KOPT-K1 (cell line): ENCODE data around the gene PLAGL1.

ENCODE experiments used
- H3K27ac ChIP-seq: fragments of 200-600 bp; sonication (generic); 2 replicates; pipeline ENCODE4 v1.5.1; 2016; ENCODE audit warnings: antibody characterized with exemption, mild to moderate bottlenecking, low read depth, low read length; ENCODE audit not compliant: poor library complexity, severe bottlenecking
- H3K36me3 ChIP-seq: fragments of 200-600 bp; sonication (generic); 2 replicates; pipeline ENCODE4 v1.5.1; 2017; ENCODE audit warnings: antibody characterized with exemption, mild to moderate bottlenecking, low read length, moderate library complexity; ENCODE audit not compliant: insufficient read depth
- H3K9me3 ChIP-seq: fragments of 200-600 bp; sonication (generic); 2 replicates; pipeline ENCODE4 v1.5.1; 2017; ENCODE audit warnings: antibody characterized with exemption, low read length, mild to moderate bottlenecking; ENCODE audit not compliant: insufficient read depth, poor library complexity, severe bottlenecking

Gene PLAGL1

DNA sequence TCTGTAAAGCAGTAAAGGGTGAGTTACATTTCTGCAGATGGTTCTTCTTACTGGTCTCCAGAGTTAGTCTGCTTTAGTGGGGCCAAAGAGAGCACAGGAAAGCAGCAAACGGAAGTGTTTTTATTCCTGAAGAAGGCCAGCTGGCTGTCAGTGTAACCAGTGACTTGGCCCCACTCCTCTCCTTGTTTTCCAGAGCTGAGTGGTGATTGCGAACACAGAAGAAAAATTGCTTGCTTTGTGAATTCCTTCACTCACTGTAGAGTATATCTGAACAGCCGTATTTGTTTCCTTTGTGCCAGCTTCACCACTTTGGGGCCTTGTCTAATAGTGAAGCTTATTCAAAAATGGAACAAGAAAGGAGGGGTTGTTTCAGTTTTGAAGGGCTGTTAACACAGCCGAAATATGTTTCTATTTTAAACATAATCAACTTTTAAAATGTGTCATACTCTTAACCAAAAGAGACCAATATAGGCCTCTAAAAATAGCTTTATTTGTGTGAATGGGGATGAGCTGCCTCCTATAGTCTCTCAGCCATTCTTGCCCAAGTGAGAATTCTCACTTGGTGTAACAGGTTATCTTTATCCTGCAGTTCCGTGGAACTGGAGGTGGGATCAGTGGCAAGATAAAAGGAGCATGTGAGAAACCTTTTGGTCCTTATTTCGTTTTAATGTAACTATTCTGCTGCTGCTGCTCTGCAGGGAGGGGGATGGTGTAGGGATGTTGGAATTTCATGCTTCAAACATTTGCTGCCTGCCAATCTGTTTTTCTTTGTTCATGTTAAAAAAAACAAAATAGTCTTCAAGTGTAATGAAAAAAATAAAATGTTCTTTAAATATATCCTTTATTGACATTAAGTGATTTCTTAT, 105.9 kb downstream of the PLAGL1 start:
- no peaks in the 10 kb centered on the region for H3K9me3 ChIP-seq
- H3K27ac ChIP-seq, result no peak overlapping the region
- no peaks in the 10 kb centered on the region for H3K36me3 ChIP-seq

- Histone ChIP-seq H3K9me3 (no peaks in the 10 kb centered on the region), H3K36me3 (no peaks in the 10 kb centered on the region), H3K27ac (no peak overlapping the region)
Observed at GRCh38 chr6:143900358-143900757, 107.7 kb downstream of the PLAGL1 start.

DNA sequence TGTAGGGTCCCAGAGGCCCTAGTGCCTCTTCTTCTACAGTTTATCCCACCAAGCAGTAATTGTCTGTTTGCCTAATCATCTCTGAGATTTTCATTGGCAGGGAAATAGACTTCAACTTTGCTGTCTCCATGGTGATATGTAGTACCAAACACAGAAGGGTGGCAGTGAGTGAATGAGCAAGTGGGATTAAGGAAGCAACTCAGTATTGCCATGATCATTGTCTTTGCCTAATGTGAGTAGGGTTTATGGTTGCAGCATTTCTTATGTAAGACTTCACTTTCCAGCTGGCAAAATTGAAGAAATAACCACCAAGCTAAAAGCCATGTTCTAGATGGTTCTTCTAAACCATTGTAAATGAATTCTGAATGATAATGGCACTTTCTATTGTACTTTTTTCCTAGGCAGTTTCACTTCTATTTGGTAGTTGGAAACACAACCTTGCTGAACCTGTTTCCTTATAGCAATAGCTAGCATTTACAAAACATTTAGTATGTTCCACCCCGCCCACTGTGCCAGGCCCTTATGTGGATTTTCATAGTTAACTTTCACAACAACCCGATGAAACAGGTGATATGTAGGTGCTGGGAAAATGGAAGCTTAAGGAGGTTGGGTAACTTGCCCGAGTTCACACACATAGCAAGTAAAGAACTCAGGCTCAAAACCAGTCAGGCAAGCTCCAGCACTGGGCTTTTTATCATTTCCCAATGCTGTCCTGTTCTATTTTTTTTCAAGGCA, 111.8 kb downstream of the PLAGL1 start:
- Histone ChIP-seq H3K9me3 (no peaks in the 10 kb centered on the region), H3K36me3 (no peaks in the 10 kb centered on the region), H3K27ac (no peak overlapping the region)

DNA sequence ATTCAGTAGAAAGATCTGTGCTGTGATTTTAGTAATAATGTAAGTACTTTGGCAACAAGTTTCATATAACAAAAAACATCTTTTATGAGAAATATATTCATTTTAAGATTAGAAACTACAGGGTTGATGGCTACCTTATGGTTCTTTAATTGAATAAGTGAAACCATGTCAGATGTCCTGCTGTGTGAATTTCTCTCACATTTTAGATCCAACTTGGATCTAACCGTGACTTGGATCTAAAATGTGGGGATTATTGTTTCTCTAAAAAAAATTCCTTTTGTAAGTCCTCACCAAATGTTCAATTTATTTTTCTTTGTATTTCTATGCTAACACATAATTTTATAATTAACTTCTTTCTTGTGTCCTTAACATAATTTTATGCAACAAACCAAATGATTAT, 113.4 kb downstream of the PLAGL1 start:
- Histone ChIP-seq H3K27ac (no peak overlapping the region), H3K36me3 (no peaks in the 10 kb centered on the region)

More for the DNA sequence above, 113.4 kb downstream of the PLAGL1 start:
- H3K9me3 ChIP-seq, result no peaks in the 10 kb centered on the region
